Stimulated activated CD8-positive, alpha-beta memory T cell treated with anti-CD3 and anti-CD28 coated beads, Interleukin-12 subunit alpha, Interleukin-12 subunit beta, amount 100 ng/mL, for 1 hour (primary cell): ENCODE results near the gene KRTAP5-3.

Experiments used
- DNase-seq: peaks from one replicate; pipeline ENCODE4 v3.0.0-alpha.2; 2020; ENCODE audit warnings: low read depth

KRTAP5-3 gene

GRCh38 chr11:1563697-1564534 is 44.3 kb downstream of the KRTAP5-3 start:
- no peak for DNase-seq

GRCh38 chr11:1563149-1563638 is 45.1 kb downstream of the KRTAP5-3 start:
- DNase-seq = no peak

- no peak for DNase-seq
These were observed 45.7 kb downstream of the KRTAP5-3 start for GRCh38 chr11:1562469-1563148.

- no peak for DNase-seq
These were observed 46.3 kb downstream of the KRTAP5-3 start for GRCh38 chr11:1561955-1562354.

GRCh38 chr11:1561266-1561665 is 47.0 kb downstream of the KRTAP5-3 start:
- DNase-seq = no peak

GRCh38 chr11:1560649-1561251 is 47.5 kb downstream of the KRTAP5-3 start:
- DNase-seq = no peak

- no peak for DNase-seq
These were observed 48.1 kb downstream of the KRTAP5-3 start for GRCh38 chr11:1560002-1560648.

- no peak for DNase-seq
These were observed 48.9 kb downstream of the KRTAP5-3 start for GRCh38 chr11:1559111-1559951.

GRCh38 chr11:1558775-1559110 is 49.5 kb downstream of the KRTAP5-3 start:
- no peak for DNase-seq

GRCh38 chr11:1557904-1558774 is 50.1 kb downstream of the KRTAP5-3 start:
- DNase-seq = no peak
